B cell (primary cell): ENCODE measurements around the gene SLIT3. TPM values are rescaled to one million over a fixed set of nuclear protein-coding genes. Genes with fewer than 3 reads are reported as not detected.

ENCODE experiments used
- ATAC-seq: fragments of 200-7000 bp; cut with Tn5 transposase; one replicate; pipeline ENCODE4 v1.10.0; 2021; ENCODE audit warnings: low read depth, mild to moderate bottlenecking, moderate number of reproducible peaks, moderate library complexity
- CTCF ChIA-PET: fragments of 350-600 bp; sonication (Branson Sonifier 250); formaldehyde crosslinking; loops from one replicate; lab custom pipeline; 2021; ENCODE audit warnings: antibody characterized with exemption, inconsistent platforms; lab: Charles Lee
- POLR2A ChIA-PET: fragments of 350-600 bp; sonication (Branson Sonifier 250); formaldehyde crosslinking; loops from one replicate; lab custom pipeline; 2021; ENCODE audit warnings: antibody characterized with exemption; lab: Charles Lee
- DNase-seq: peaks from one replicate; pipeline ENCODE4 v3.0.0; 2013
- H2AFZ ChIP-seq: 2 replicates; pipeline ENCODE4 v1.6.1; 2012; ENCODE audit warnings: mild to moderate bottlenecking, low read depth, low read length; ENCODE audit not compliant: insufficient read depth, poor library complexity, severe bottlenecking
- H3K27ac ChIP-seq, 2 donors: 1 replicate in 1 of 2; 2 replicates in 1 of 2; pipeline ENCODE4 v1.5.1; 2012 to 2013; ENCODE audit warnings: low read length in 2 of 2, mild to moderate bottlenecking in 2 of 2, moderate library complexity in 1 of 2
- H3K27me3 ChIP-seq, 4 experiments: fragments of 200-600 bp in 1 of 4; sonication (generic) in 1 of 4; replicated peaks in 1 of 4; 1 replicate in 2 of 4; 2 replicates in 2 of 4; pipeline versions ENCODE4 v1.6.1 to v1.7.0; 2013 to 2016; ENCODE audit warnings: low read length in 3 of 4, mild to moderate bottlenecking in 2 of 4, mixed read lengths in 1 of 4, moderate library complexity in 1 of 4; ENCODE audit not compliant: insufficient read depth in 4 of 4, control insufficient read depth in 3 of 4; ENCODE audit errors: control extremely low read depth in 1 of 4
- H3K36me3 ChIP-seq, 2 experiments: replicated peaks in 1 of 2; 1 replicate in 1 of 2; 2 replicates in 1 of 2; pipeline versions ENCODE4 v1.6.1 to v1.7.1; 2013; ENCODE audit warnings: low read length in 1 of 2; ENCODE audit not compliant: insufficient read depth in 2 of 2, control insufficient read depth in 1 of 2; ENCODE audit errors: control extremely low read depth in 1 of 2, extremely low read depth in 1 of 2
- H3K4me1 ChIP-seq, 2 donors: fragments of 200-600 bp in 1 of 2; sonication (generic) in 1 of 2; 1 replicate in 1 of 2; 2 replicates in 1 of 2; pipeline versions ENCODE4 v1.5.1 to v1.6.1; 2013 to 2017; ENCODE audit warnings: low read length in 2 of 2; ENCODE audit not compliant: control insufficient read depth in 2 of 2, insufficient read depth in 2 of 2
- H3K4me2 ChIP-seq: replicated peaks from 2 replicates; pipeline ENCODE3; 2012; ENCODE audit warnings: mild to moderate bottlenecking, low read depth, low read length; ENCODE audit not compliant: poor library complexity, severe bottlenecking
- H3K4me3 ChIP-seq, 5 experiments: fragments of 200-600 bp in 1 of 5; sonication (generic) in 1 of 5; 1 replicate in 3 of 5; 2 replicates in 2 of 5; pipeline versions ENCODE4 v1.5.1 to v1.7.0; 2011 to 2016; ENCODE audit warnings: low read length in 4 of 5, mild to moderate bottlenecking in 4 of 5, low read depth in 2 of 5, control low read depth in 1 of 5, moderate library complexity in 1 of 5; ENCODE audit not compliant: insufficient read depth in 1 of 5; ENCODE audit errors: control extremely low read depth in 1 of 5, extremely low read depth in 1 of 5
- H3K79me2 ChIP-seq: fragments of 200-600 bp; sonication (generic); one replicate; pipeline ENCODE4 v1.6.0; 2016; ENCODE audit warnings: low read length; ENCODE audit not compliant: control insufficient read depth, insufficient read depth
- H3K9ac ChIP-seq: fragments of 200-600 bp; sonication (generic); 2 replicates; pipeline ENCODE4 v1.6.1; 2017; ENCODE audit warnings: mild to moderate bottlenecking, low read length, moderate library complexity
- H3K9me3 ChIP-seq, 3 donors: one replicate each; pipeline versions ENCODE4 v1.6.1 to v1.7.1; 2013; ENCODE audit warnings: low read length in 2 of 3; ENCODE audit not compliant: control insufficient read depth in 2 of 3, insufficient read depth in 1 of 3; ENCODE audit errors: control extremely low read depth in 1 of 3
- H4K20me1 ChIP-seq: 2 replicates; pipeline ENCODE4 v1.6.0; 2012; ENCODE audit warnings: mild to moderate bottlenecking, low read length; ENCODE audit not compliant: insufficient read depth, control insufficient read depth, poor library complexity, severe bottlenecking
- H3K27ac Mint-ChIP-seq: one replicate; pipeline ENCODE4 v1.8.0; 2021; ENCODE audit warnings: mixed read lengths
- H3K27me3 Mint-ChIP-seq: one replicate; pipeline ENCODE4 v1.8.0; 2021; ENCODE audit warnings: mixed read lengths
- H3K4me1 Mint-ChIP-seq: one replicate; pipeline ENCODE4 v1.8.0; 2021; ENCODE audit warnings: mixed read lengths
- H3K4me3 Mint-ChIP-seq: one replicate; pipeline ENCODE4 v1.8.0; 2021; ENCODE audit warnings: mixed read lengths
- H3K9me3 Mint-ChIP-seq: one replicate; pipeline ENCODE4 v1.8.0; 2022; ENCODE audit warnings: mixed read lengths; ENCODE audit not compliant: insufficient read depth
- EZH2 ChIP-seq: IDR thresholded peaks from 2 replicates; pipeline ENCODE4 v1.6.1; 2012; ENCODE audit warnings: borderline replicate concordance, low read depth, mild to moderate bottlenecking, moderate library complexity, low read length; ENCODE audit not compliant: insufficient read depth, poor library complexity, severe bottlenecking
- WGBS: methylation state at CpG from one replicate; pipeline ENCODE4 v1.1.5; 2013; ENCODE audit warnings: missing lambda C conversion rate; ENCODE audit not compliant: insufficient coverage; 5-methylcytosine and 5-hydroxymethylcytosine counted together
- intact Hi-C: fragments of 100-400 bp; cut with micrococcal nuclease; formaldehyde crosslinking; loops from one replicate; pipeline ENCODE4 v1.10.0; 2022
- polyA plus RNA-seq: library from polyadenylated mRNA; depleted of rRNA; stranded (reverse); fragments of >200 nt; gene quantifications from 2 replicates; pipeline ENCODE4 v1.2.3, GENCODE V29; 2012
- total RNA-seq, 2 donors: library from RNA; stranded (reverse); fragments of 120-200 nt in 1 of 2; gene quantifications; 1 replicate in 1 of 2; 2 replicates in 1 of 2; pipeline versions ENCODE4 v1.2.3 to v1.2.4, GENCODE V29; 2013 to 2022
- TF ChIP-seq, protein P1 (sequence below): fragments of 200-600 bp; IDR thresholded peaks from one replicate; pipeline ENCODE4 v1.8.0; 2022; ENCODE audit warnings: antibody characterized with exemption, mild to moderate bottlenecking

The SLIT3 gene
- total and polyA plus RNA-seq, 2 donors (not counting 1 experiment from before 2014, with no cell fraction given), result not detected

DNA sequence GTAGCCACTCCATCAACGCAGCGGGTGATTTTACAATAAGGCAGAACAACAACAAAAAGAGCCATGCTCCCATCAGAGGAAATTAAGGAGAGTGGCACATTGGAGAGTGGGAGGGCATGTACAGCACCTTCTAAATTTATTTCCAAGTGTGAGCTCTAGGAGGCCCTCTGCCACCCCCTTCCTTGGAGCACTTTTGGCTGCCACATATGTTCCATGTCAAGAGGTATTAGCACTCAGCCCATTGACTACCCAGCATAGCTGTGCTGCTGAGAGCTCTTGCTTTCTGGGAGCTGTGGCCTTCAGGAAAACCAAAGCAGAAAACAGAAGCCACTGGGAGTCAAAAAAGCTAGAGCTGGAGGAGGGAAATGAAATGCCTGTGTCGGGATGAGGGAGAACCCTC is 521.6 kb downstream of the SLIT3 start:
- H3K27me3 ChIP-seq, result peaks cover 0 to 3% (median 0%) of the 10 kb centered on the region in 4 experiments
- no peaks in the 10 kb centered on the region for H3K36me3 ChIP-seq
- H4K20me1 ChIP-seq, result no peaks in the 10 kb centered on the region
- DNase-seq, result no peak
- H3K4me1 ChIP-seq, result no peaks in the 10 kb centered on the region
- peaks cover 3% of the 10 kb centered on the region for H3K27me3 Mint-ChIP-seq
- no peak overlapping the region for H3K27ac ChIP-seq
- POLR2A ChIA-PET, result no interaction called here
- no peaks in the 10 kb centered on the region for H3K4me1 Mint-ChIP-seq
- no peak for TF ChIP-seq EZH2
- TF ChIP-seq, protein P1, sequence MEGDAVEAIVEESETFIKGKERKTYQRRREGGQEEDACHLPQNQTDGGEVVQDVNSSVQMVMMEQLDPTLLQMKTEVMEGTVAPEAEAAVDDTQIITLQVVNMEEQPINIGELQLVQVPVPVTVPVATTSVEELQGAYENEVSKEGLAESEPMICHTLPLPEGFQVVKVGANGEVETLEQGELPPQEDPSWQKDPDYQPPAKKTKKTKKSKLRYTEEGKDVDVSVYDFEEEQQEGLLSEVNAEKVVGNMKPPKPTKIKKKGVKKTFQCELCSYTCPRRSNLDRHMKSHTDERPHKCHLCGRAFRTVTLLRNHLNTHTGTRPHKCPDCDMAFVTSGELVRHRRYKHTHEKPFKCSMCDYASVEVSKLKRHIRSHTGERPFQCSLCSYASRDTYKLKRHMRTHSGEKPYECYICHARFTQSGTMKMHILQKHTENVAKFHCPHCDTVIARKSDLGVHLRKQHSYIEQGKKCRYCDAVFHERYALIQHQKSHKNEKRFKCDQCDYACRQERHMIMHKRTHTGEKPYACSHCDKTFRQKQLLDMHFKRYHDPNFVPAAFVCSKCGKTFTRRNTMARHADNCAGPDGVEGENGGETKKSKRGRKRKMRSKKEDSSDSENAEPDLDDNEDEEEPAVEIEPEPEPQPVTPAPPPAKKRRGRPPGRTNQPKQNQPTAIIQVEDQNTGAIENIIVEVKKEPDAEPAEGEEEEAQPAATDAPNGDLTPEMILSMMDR, result no peak
- CTCF ChIA-PET, result no interaction called here
- no peak overlapping the region for H3K27ac Mint-ChIP-seq
- H3K79me2 ChIP-seq, result no peaks in the 10 kb centered on the region
- H3K4me3 Mint-ChIP-seq, result no peak overlapping the region
- H3K4me2 ChIP-seq, result no peak overlapping the region
- no peak for ATAC-seq
- no peak overlapping the region for H2AFZ ChIP-seq
- WGBS, result 100% methylated on average over 3 of the region's 3 CpGs
- H3K9me3 ChIP-seq, result no peaks in the 10 kb centered on the region
- no peak overlapping the region for H3K9ac ChIP-seq
- H3K4me3 ChIP-seq, result no peak overlapping the region
- intact Hi-C loops, result no loop called here
- H3K9me3 Mint-ChIP-seq, result no peaks in the 10 kb centered on the region

DNA sequence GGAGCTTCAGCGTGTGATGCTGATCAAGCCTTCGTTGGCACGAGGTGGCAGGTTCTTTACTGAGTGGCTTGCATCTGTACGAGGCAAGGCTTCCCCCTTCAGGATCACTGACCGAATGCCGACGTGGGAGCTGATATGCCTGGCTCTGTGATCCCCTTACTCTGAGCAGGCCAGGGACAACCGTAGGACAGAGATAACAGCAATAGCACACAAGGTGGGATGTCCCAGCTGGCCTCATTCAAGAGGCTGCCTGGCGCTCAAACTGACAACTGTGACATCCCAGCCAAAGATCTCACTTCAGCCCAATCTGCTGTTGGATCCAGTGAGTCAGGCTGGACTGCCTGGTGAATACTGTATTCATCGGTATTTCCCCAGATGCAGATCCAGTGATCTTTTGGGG is 522.4 kb downstream of the SLIT3 start:
- H3K4me1 ChIP-seq, result no peaks in the 10 kb centered on the region
- H4K20me1 ChIP-seq, result no peaks in the 10 kb centered on the region
- 96% methylated on average over 10 of the region's 10 CpGs for WGBS
- H3K36me3 ChIP-seq, result no peaks in the 10 kb centered on the region
- no peaks in the 10 kb centered on the region for H3K4me1 Mint-ChIP-seq
- ChIA-PET CTCF (no interaction called here), POLR2A (no interaction called here)
- no peak overlapping the region for H3K27ac ChIP-seq
- H3K27ac Mint-ChIP-seq, result no peak overlapping the region
- peaks cover 0 to 4% (median 0%) of the 10 kb centered on the region in 3 donors for H3K9me3 ChIP-seq
- no peaks in the 10 kb centered on the region for H3K9me3 Mint-ChIP-seq
- no peak overlapping the region for H3K4me3 Mint-ChIP-seq
- no peak overlapping the region for H3K9ac ChIP-seq
- no peak overlapping the region for H2AFZ ChIP-seq
- no peak for ATAC-seq
- intact Hi-C loops, result no loop called here
- TF ChIP-seq, protein P1, result no peak
- TF ChIP-seq EZH2, result no peak
- H3K4me2 ChIP-seq, result no peak overlapping the region
- peaks cover 3% of the 10 kb centered on the region for H3K27me3 Mint-ChIP-seq
- peaks cover 0 to 3% (median 0%) of the 10 kb centered on the region in 4 experiments for H3K27me3 ChIP-seq
- no peak for DNase-seq
- H3K79me2 ChIP-seq, result no peaks in the 10 kb centered on the region
- H3K4me3 ChIP-seq, result no peak overlapping the region
